Measurements from ENCODE around the gene COQ3.
"Not testable (repeated sequence)": the region's sequence is repeated elsewhere in the genome, so short reads cannot be mapped to it uniquely, and the experiment has no call there.

Gene COQ3

GRCh38 chr6:99384507-99384906, 9.5 kb downstream of the COQ3 start:
- no peak for DNase-seq (ENCODE audit: low spot score)

DNA sequence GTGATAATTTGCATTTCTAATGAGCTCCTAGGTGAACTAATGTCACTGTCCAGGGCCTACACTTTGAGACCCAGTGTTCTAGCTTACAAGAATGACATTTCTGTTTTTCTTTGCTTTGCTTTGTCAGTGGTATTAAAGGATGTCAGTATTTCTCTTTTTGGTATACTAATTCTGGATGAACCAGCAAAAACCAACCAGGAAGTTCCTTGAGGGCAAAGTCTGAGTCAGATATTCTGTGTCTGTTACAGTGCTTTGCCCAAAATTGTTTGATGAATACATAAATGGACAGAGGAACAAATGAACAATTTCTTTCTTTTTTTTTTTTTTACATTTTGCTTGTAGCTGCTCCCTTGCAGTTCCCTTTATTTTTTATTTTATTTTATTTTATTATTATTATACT, 15.4 kb downstream of the COQ3 start:
- no peak for DNase-seq (ENCODE audit: low spot score)

DNA sequence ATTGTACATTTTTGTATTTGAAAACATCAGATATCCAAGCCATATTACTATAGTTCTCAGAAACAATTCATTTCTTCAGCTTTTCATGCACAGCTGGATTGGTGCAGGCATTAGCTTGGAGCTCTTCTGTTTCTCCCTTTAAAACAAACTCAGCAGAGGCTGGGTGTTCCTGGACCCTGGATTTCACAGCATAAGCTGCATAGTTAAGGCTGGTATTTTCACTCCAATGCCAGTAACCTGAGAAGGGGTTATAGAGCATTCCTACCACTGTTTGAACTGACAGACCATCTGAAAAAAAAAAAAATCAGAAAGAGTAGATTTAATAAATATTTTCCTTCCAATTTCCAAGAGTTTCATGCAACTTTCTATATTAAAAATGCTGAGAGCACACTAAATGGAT, 24.5 kb downstream of the COQ3 start:
- DNase-seq (ENCODE audit: low spot score): no peak

GRCh38 chr6:99366852-99367251, 27.1 kb downstream of the COQ3 start:
- DNase-seq (ENCODE audit: low spot score): no peak

GRCh38 chr6:99364026-99364425, 30.0 kb downstream of the COQ3 start:
- DNase-seq (ENCODE audit: low spot score): no peak

DNA sequence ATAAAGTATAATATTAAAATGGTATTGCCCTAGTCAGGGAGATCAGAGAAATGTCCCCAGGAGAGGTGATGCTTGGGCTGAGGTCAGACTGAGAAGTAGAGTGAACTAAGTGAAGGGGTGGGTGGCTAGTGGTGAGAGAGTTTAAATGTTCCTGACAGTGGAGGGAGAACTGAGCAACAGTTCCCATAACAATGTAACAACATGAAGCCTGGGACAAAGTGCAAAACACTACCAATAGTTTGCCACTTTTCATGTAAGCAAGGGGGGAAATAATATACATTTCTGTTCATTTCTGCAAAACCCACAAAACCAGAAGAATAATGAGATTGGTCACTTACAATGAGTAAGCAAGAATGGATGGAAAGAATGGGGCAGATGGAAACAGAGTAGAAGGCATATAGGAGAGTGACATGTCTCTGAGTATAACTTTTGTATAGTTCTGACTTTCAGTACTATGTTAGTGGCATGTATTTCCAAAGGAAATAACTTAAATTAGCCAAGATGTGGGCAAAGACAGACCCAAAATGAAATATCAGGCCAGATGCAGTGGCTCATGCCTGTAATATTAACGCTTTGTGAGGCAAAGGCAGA, 31.2 kb downstream of the COQ3 start:
- DNase-seq (ENCODE audit: low spot score): no peak

- no peak for DNase-seq (ENCODE audit: low spot score)
These were observed 34.2 kb downstream of the COQ3 start for GRCh38 chr6:99359800-99360199.

DNA sequence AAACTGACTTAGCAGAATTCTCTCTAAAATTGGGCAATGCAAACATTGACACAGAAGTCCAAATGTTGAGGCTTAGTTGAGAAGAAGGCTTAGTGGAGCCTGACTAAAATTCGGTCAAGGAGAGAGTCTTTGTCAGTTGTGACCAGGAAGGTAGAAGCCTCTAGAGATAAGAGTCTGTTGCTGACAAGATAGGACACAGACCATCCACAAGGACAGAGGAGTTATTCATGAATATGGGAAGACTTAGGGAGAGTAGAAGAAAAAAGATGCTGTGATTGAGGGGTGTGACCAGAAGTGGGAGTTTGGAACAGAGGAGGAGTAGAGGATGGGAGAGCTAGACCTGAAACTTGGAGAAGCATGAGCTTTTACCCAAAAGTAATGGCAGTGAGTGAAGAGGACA, 37.4 kb downstream of the COQ3 start:
- no peak for DNase-seq (ENCODE audit: low spot score)

DNA sequence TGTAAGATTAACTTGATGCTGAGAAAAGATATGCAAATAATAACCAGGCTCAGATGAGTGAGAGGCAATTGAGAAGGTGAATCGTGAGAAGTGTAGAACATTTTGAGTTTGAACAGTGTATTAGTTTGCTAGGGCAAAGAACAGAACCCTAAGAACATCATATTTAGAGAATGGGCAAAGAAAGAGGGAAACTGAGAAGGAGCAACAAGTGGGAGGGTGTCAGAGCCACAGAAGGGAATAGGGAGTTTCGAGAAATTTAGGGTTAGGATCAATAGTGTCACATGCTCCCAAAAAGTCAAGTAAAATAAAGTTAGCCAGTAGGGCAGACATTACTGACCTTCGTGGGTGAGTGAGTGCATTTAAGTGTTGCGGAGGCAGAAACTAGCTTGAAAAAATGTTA, 39.0 kb downstream of the COQ3 start:
- DNase-seq (ENCODE audit: low spot score): no peak

- DNase-seq (ENCODE audit: low spot score): no peak
These were observed 40.9 kb downstream of the COQ3 start for GRCh38 chr6:99353126-99353525.

GRCh38 chr6:99350573-99350972, 43.4 kb downstream of the COQ3 start:
- no peak for DNase-seq (ENCODE audit: low spot score)

DNA sequence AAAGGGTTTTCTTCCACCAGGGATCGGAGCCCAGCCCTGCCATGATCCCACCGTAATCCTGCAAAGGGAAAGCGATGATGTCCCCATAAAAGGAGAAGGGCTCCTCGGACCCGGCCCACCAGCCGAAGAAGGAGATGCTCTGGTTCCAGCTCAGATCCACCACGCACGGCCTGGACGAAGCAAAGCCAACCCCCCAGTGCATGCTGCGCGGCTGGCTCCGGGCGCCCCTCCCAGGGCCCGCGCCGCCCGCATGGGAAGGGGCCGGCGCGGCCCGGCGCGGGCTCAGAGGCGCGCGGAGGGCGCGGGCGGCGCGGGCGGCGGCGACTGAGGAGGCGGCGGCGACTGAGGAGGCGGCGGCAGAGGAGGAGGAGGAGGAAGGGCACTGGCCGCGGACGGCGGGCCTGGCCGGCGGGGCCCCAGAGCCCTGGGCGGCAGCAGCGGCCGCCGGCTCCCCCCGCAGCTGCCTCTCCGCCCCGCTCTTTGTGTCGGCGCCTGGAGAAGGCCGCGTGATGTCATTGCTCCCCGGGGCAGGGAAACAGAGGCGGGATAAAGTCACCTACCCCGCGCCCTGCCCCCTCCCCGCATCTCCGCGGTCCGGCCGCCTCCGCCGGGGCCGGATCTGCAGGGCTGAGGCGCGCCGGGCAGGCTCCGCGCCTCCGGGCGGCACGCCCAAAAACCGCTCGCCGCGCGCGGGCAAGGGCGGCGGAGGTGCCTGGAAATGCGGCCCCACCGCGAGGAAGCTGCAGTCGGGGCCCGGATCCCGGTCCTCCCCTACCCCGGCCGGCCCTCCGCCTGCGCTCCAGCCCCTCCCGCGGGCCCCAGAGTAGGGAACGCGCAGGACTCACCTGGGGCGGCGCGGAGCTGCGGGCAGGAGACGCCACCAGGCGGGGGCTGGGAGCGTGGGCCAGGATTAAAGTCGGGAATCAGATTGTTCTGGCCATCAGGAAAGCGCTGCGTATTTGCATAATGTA, 44.5 kb downstream of the COQ3 start, which contains the start of gene FAXC:
Gene FAXC (minus strand): TSS at position 504 of the 971 bp plus-strand sequence. CDS start 302 bp downstream, at position 202.
- DNase-seq (ENCODE audit: low spot score): no peak

DNA sequence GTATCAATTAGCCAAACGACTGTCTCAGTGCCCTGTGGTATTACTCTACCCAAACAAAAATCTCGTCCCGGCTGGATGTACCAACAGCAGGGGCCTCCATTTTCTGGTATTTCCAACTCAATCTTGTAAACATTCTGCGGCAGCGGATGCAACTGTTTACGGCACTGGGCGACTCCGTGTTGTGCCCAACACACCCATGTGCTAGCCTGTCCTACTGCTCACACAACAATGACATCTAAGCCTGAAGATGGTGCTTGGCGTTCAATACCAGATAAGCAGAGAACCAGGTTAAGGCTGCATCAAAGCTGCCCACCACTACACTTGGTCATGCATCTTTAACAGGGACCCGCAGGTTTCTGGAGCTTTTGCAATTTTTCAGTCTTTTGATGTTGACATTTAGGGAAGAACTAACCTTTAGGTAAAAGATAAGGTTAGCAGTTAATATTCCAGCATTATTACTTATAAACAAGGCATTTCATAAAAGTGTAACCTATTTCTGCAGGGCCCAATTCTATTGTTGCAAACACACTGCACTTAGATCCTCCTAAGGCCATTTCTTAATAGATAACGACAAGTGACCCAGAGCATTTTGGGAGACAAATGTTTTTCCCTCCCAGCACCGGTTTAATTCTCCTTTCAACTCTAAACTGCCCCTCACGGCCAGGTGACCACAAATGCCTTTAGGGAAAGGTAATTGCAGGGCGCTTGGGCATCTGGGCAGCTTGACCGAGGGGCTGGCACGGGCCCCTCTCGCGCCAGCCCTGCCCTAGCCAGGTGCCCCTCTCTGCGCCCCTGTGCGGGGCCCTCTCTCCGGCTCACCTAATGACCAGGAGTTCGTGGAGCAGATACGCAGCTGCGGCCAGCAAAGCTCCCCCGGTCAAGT, 45.5 kb downstream of the COQ3 start:
- DNase-seq (ENCODE audit: low spot score): no peak

- DNase-seq (ENCODE audit: low spot score): no peak
These were observed 46.2 kb downstream of the COQ3 start for GRCh38 chr6:99347804-99348203.

DNA sequence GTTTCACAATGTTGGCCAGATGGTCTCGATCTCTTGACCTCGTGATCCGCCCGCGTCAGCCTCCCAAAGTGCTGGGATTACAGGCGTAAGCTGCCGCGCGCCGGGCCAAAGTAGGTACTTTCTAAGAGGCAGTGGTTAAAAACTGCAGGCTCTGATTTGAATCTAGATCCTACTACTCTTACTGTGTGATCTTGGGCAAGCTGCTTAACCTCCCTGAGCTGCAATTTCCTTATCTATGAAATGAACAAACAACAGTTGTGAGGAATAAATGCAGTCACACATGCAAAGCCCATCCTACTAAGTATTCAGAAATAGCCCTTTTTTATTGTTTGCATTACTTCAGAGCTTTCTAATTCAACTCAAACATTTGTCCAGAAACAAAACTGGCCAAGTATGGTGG, 47.4 kb downstream of the COQ3 start:
- DNase-seq (ENCODE audit: low spot score): no peak

DNA sequence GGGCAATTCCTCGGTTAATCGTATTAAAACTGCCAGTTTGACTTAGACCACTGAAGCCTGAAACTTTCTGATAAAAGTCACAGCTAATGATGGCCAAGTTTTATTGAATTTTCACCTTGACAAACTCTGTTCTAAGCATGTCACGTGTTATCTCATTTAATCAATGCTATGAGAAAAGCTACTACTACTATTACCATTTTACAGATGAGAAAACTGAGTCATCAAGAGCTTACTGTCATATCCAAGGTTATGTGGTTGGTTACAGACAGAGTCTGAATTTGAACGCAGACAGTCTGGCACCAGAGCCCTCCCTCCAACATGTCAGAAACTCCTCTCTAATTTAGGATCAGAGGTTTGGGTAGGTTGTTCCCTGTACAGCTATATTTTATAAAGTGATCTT, 48.8 kb downstream of the COQ3 start:
- no peak for DNase-seq (ENCODE audit: low spot score)

DNA sequence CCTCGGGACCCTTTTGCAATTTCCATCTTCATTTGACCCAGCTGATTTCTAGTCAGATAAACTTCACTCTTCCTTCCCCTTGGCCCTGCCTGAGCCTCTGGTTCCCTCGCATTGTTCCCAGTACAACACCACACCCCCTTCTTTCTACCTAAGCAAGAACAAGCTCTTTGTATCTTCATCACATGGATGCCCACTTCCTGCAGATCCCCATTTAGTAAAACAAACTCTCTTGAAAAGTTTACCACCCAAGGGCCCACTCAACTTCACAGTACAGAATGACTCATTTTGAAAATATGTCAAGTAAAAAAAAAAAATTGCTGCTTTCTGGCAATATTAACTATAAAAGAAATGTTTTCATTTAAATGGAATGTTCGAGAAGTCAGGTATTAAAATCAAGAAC, 49.7 kb downstream of the COQ3 start:
- no peak for DNase-seq (ENCODE audit: low spot score)

- DNase-seq (ENCODE audit: low spot score): no peak
These were observed 52.0 kb downstream of the COQ3 start for GRCh38 chr6:99341862-99342455.

- DNase-seq (ENCODE audit: low spot score): no peak
These were observed 55.8 kb downstream of the COQ3 start for GRCh38 chr6:99338188-99338587.

DNA sequence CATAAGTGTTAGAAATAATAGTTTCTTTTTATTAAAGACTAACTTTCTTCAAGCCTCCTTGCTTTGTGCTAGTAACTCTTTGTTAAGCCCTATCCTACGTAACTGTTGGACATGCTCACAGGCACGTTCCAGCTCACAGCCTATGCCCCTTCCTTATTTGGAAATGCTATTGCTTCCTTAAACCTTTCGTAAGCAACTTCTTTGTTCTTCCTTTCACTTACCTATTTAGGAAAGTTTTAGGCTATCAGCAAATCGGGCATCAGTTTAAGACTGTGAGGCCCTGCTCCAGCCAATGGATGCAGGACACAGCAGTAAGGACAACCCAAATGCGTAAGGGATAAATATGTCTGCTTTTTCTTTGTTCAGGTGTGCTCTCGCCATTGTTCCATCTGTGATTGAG, 58.7 kb downstream of the COQ3 start:
- DNase-seq (ENCODE audit: low spot score): not testable (repeated sequence)

- peak; percentile 10 for DNase-seq (ENCODE audit: low spot score)
These were observed 59.4 kb downstream of the COQ3 start for GRCh38 chr6:99334526-99335127.

GRCh38 chr6:99333068-99333467, 60.9 kb downstream of the COQ3 start:
- no peak for DNase-seq (ENCODE audit: low spot score)

Data from hematopoietic multipotent progenitor cell treated with erythropoietin and hydrocortisone succinate and interleukin-3 and kit ligand, for 15 days (in vitro differentiated cells).